NB4 (cell line): Measurements from ENCODE around the gene ITPR2.
A peak's percentile ranks its signal among the peaks of the same experiment; 100 is the strongest.

Experiments used
- DNase-seq: peaks from one replicate; pipeline ENCODE4 v3.0.0; 2010; ENCODE audit warnings: low read depth
- H3K4me3 ChIP-seq: one replicate; pipeline ENCODE4 v1.5.1; 2011; ENCODE audit warnings: mild to moderate bottlenecking, low read depth, low read length, moderate library complexity
- MYC ChIP-seq: IDR thresholded peaks from 2 replicates; pipeline ENCODE4 v1.6.1; 2011; ENCODE audit warnings: low read depth, low read length
- POLR2A ChIP-seq: IDR thresholded peaks from 2 replicates; pipeline ENCODE4 v1.6.1; 2011; ENCODE audit warnings: mild to moderate bottlenecking; ENCODE audit not compliant: insufficient read length; ENCODE audit errors: extremely low read depth
- TF ChIP-seq, protein P1 (sequence below): IDR thresholded peaks from 2 replicates; pipeline ENCODE4 v1.6.1; 2011; ENCODE audit warnings: low read depth, low read length
- TF ChIP-seq, protein P2 (sequence below): IDR thresholded peaks from one replicate; pipeline ENCODE4 v1.5.1; 2012; ENCODE audit warnings: low read depth, low read length

Gene ITPR2

DNA sequence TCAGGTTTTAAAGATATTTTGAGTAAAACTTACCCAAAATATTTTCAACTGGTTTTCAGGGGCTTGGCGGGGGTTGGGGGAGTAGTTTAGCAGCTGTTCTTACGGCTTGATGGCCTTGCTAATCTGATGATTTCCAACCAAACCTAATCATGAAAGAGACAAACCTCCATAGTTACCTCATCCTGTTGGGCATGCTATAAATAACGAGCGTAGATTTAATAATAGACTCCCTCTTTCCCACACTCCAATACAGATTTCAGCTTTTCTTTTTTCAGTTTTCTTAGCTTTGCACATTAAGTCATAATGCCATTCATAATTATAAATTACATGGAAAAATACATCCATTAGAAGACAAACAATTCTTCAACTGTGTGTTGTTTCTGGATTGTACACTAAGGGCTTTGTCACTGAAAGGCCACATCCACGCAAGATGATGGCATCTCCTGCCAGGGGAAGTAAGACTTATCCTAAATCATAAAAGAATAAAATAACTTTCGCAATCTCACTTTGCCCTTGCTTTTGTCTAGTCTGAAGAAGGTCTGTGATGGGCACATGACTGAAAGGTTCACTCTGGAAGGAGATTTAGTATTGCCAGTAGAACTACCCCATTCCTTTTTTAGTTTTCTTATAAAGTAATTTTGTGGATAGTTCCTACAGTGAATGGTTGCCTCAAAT, 23.2 kb downstream of the ITPR2 start:
- H3K4me3 ChIP-seq, result no peak overlapping the region
- peak; percentile 34 for DNase-seq
- TF ChIP-seq, protein P1, sequence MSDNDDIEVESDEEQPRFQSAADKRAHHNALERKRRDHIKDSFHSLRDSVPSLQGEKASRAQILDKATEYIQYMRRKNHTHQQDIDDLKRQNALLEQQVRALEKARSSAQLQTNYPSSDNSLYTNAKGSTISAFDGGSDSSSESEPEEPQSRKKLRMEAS, result no peak
- TF ChIP-seq POLR2A (no peak), MYC (no peak)
- TF ChIP-seq, protein P2, sequence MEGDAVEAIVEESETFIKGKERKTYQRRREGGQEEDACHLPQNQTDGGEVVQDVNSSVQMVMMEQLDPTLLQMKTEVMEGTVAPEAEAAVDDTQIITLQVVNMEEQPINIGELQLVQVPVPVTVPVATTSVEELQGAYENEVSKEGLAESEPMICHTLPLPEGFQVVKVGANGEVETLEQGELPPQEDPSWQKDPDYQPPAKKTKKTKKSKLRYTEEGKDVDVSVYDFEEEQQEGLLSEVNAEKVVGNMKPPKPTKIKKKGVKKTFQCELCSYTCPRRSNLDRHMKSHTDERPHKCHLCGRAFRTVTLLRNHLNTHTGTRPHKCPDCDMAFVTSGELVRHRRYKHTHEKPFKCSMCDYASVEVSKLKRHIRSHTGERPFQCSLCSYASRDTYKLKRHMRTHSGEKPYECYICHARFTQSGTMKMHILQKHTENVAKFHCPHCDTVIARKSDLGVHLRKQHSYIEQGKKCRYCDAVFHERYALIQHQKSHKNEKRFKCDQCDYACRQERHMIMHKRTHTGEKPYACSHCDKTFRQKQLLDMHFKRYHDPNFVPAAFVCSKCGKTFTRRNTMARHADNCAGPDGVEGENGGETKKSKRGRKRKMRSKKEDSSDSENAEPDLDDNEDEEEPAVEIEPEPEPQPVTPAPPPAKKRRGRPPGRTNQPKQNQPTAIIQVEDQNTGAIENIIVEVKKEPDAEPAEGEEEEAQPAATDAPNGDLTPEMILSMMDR, result no peak

DNA sequence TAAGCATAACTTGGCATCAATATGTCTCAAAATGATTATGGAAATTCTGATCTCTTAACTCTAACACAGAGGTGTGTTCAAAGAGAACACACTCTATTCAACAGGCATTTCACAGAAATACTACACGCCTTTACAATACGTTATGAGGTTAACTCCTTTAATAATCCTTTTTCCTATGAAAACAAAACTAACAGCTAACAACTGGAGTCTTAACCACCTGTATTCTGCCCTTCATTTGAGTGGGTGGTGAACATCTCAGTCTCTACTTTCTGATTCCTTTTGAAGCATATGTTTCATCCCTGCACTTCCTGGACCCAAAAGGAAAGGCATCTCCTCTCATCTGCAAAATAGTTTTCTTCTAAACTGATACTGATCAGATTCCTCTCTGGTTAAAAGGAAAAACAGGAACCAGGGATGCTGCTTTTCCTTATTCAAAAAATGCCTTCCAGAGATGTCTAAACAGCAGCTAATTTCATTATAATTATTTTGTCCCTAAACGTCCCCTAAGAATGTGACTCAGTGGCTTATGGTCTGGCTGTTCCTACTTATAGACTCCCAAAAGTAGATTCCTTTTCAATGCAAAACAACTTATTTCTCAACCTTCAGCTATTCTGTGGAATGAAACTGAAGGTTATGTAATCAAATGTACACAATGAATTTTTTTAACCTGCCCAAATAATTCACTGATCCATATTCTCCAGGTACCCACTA, 24.1 kb downstream of the ITPR2 start:
- no peak for DNase-seq
- no peak overlapping the region for H3K4me3 ChIP-seq
- TF ChIP-seq POLR2A (no peak), MYC (no peak)
- TF ChIP-seq, protein P1, result no peak
- TF ChIP-seq, protein P2, result no peak

DNA sequence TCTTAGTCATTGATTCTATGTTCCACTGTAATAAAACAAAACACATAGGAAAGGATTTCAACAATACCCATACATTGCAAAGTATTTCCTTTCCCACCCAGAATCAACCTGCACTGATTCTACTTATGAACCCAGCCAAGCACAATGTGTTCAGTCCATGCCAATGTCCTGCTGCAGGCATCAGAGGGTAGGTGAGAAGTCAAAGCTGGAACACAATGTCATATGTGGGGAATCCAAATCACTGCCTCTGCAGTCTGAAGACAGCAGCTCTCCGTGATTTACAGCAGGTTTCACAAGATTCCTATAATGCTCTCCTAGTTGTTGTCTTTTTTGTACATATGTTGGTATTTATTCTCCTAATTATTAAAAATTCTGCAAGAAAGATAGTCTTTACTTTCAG, 25.7 kb downstream of the ITPR2 start:
- DNase-seq, result no peak
- no peak overlapping the region for H3K4me3 ChIP-seq
- TF ChIP-seq MYC, result no peak
- TF ChIP-seq, protein P2, result no peak
- no peak for TF ChIP-seq POLR2A
- TF ChIP-seq, protein P1, result no peak

DNA sequence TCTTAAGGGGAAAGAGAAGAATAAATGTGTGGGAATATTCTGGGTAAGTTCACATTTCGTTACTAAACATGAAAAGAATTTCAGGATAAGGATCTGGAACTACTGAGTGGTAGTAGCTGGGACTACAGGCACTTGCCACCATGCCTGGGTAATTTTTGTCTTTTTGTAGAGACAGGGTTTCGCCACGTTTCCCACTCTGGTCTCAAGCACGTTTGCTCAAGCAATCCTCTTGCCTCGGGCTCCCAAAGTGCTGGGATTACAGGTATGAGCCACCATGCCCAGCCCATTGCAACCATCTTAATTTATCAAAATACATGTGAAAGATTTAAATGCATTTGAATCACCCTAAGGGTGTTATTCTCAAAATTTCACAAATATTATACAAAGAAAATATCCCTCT, 26.4 kb downstream of the ITPR2 start:
- TF ChIP-seq MYC (no peak), POLR2A (no peak)
- TF ChIP-seq, protein P2, result no peak
- TF ChIP-seq, protein P1, result no peak
- DNase-seq, result no peak
- no peak overlapping the region for H3K4me3 ChIP-seq

DNA sequence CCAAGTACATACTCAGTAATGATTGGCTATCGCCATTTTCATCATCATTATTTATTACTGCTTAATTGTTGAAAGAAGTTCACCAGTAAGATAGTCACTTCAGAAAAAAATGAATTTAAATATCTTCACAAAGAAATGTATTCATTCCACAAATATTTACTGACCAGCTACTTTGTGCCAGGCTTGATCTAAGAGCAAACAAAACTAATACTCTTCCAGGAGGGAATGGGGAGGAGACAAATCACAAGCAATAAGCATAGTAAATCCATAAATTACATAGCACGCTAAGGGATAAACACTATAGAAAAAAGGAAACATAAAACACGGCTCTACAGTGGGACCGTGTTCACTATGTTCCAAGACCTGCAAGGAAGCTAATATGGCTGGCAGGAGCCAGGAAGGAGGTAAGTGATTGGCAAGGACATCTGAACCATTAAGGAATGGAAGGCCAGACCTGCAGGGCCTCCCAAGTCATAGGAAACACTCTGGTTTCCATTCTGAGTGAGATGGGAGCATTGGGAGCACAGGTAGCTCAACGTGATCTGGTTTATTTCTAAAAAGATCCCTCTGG, 27.5 kb downstream of the ITPR2 start:
- DNase-seq, result no peak
- H3K4me3 ChIP-seq, result no peak overlapping the region
- no peak for TF ChIP-seq POLR2A
- TF ChIP-seq MYC, result no peak
- TF ChIP-seq, protein P1, result no peak

DNA sequence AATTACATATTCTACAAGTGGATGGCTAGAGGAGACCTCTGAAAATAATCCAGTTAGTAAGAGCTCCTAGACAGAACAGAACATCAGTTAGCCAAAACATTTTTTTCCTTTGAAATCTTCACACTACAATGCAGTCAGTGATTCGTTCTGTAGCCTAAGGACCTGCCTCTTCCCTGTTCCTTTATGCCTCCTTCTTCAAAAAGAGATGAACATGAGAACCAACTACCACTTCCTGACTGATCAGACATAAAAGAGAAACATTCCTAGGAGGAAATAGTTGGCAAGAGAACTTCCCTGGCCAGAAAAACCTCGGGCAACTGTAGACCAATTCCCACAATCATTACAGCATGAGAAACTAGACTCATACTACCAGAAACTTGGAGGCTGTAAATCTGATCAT, 29.4 kb downstream of the ITPR2 start:
- no peak overlapping the region for H3K4me3 ChIP-seq
- DNase-seq, result no peak
- TF ChIP-seq POLR2A, result no peak
- no peak for TF ChIP-seq MYC
- TF ChIP-seq, protein P1, result no peak
- TF ChIP-seq, protein P2, result no peak
